HCT116 (cell line): ENCODE data around the gene ZHX3.

Source experiments
- EGR1 ChIP-seq: IDR thresholded peaks from 2 replicates; pipeline ENCODE4 v1.6.1; 2012; ENCODE audit warnings: low read depth
- EZH2 ChIP-seq: fragments of 200-600 bp; sonication (generic); IDR thresholded peaks from 2 replicates; pipeline ENCODE4 v1.6.1; 2017; ENCODE audit warnings: antibody characterized with exemption, mixed run types
- FOSL1 ChIP-seq: IDR thresholded peaks from 2 replicates; pipeline ENCODE4 v1.6.1; 2012; ENCODE audit warnings: low read depth
- POLR2A ChIP-seq: IDR thresholded peaks from 2 replicates; pipeline ENCODE4 v1.7.0; 2011; ENCODE audit warnings: borderline replicate concordance; ENCODE audit not compliant: insufficient read depth, insufficient read length; ENCODE audit errors: extremely low read depth
- REST ChIP-seq: IDR thresholded peaks from 2 replicates; pipeline ENCODE4 v1.6.1; 2012; ENCODE audit warnings: low read depth
- ZFX ChIP-seq: fragments of 450-650 bp; IDR thresholded peaks from 2 replicates; pipeline ENCODE4 v1.6.1; 2017
- TF ChIP-seq, protein P1 (sequence below), 3 experiments: fragments of 200-600 bp in 1 of 3; sonication (generic) in 1 of 3; IDR thresholded peaks in 2 of 3; conservative IDR thresholded peaks in 1 of 3; 2 replicates each; pipeline ENCODE4 v1.5.1; 2012 to 2017; ENCODE audit warnings: low read depth in 2 of 3, low read length in 2 of 3, antibody characterized with exemption in 1 of 3, borderline replicate concordance in 1 of 3, control low read depth in 1 of 3, mild to moderate bottlenecking in 1 of 3, mixed read lengths in 1 of 3, mixed run types in 1 of 3, moderate library complexity in 1 of 3; ENCODE audit not compliant: insufficient read depth in 1 of 3
- TF ChIP-seq, protein P2 (sequence below): IDR thresholded peaks from 2 replicates; pipeline ENCODE4 v1.6.1; 2012

- TF ChIP-seq ZFX (no peak), EZH2 (no peak), POLR2A (no peak), FOSL1 (no peak), REST (no peak), EGR1 (no peak)
- TF ChIP-seq, protein P1, sequence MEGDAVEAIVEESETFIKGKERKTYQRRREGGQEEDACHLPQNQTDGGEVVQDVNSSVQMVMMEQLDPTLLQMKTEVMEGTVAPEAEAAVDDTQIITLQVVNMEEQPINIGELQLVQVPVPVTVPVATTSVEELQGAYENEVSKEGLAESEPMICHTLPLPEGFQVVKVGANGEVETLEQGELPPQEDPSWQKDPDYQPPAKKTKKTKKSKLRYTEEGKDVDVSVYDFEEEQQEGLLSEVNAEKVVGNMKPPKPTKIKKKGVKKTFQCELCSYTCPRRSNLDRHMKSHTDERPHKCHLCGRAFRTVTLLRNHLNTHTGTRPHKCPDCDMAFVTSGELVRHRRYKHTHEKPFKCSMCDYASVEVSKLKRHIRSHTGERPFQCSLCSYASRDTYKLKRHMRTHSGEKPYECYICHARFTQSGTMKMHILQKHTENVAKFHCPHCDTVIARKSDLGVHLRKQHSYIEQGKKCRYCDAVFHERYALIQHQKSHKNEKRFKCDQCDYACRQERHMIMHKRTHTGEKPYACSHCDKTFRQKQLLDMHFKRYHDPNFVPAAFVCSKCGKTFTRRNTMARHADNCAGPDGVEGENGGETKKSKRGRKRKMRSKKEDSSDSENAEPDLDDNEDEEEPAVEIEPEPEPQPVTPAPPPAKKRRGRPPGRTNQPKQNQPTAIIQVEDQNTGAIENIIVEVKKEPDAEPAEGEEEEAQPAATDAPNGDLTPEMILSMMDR (IDR thresholded peaks at IDR 0.05 in 2 of 3, conservative IDR thresholded peaks at IDR 0.05 in 1 of 3; ENCODE audit: borderline replicate concordance in 1 of 3, insufficient read depth in 1 of 3, low read depth in 2 of 3, low read length in 2 of 3): no peak
- TF ChIP-seq, protein P2, sequence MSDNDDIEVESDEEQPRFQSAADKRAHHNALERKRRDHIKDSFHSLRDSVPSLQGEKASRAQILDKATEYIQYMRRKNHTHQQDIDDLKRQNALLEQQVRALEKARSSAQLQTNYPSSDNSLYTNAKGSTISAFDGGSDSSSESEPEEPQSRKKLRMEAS: no peak
Observed at GRCh38 chr20:41221614-41222218, 95.8 kb downstream of the ZHX3 start.
